CD14-positive monocyte (primary cell): ENCODE data around the gene PRDX3. TPM values are rescaled to one million over a fixed set of nuclear protein-coding genes. Genes with fewer than 3 reads are reported as not detected.

Experiments
- DNase-seq, 3 donors: peaks; one replicate each; pipeline ENCODE4 v3.0.0-alpha.2; 2011 to 2022
- H2AFZ ChIP-seq: 2 replicates; pipeline ENCODE4 v1.6.0; 2012; ENCODE audit warnings: mild to moderate bottlenecking, low read depth, low read length, inconsistent platforms; ENCODE audit not compliant: insufficient read depth, poor library complexity, severe bottlenecking
- H3K27ac ChIP-seq, 2 donors: 1 replicate in 1 of 2; 2 replicates in 1 of 2; pipeline ENCODE4 v1.5.1; 2012 to 2013; ENCODE audit warnings: low read length in 2 of 2, control low read depth in 1 of 2, inconsistent platforms in 1 of 2, low read depth in 1 of 2, mild to moderate bottlenecking in 1 of 2
- H3K27me3 ChIP-seq, 2 donors: one replicate each; pipeline versions ENCODE4 v1.6.0 to v1.6.1; 2011 to 2013; ENCODE audit warnings: low read length in 2 of 2; ENCODE audit not compliant: control insufficient read depth in 2 of 2, insufficient read depth in 2 of 2
- H3K36me3 ChIP-seq, 2 donors: replicated peaks in 1 of 2; 1 replicate in 1 of 2; 2 replicates in 1 of 2; pipeline versions ENCODE4 v1.5.1 to v1.6.1; 2012 to 2013; ENCODE audit warnings: low read length in 2 of 2, control low read depth in 1 of 2, inconsistent platforms in 1 of 2, mild to moderate bottlenecking in 1 of 2; ENCODE audit not compliant: insufficient read depth in 2 of 2, control insufficient read depth in 1 of 2
- H3K4me1 ChIP-seq, 2 donors: 1 replicate in 1 of 2; 2 replicates in 1 of 2; pipeline versions ENCODE4 v1.5.1 to v1.6.1; 2012 to 2013; ENCODE audit warnings: low read length in 2 of 2, control low read depth in 1 of 2, inconsistent platforms in 1 of 2, mild to moderate bottlenecking in 1 of 2, moderate library complexity in 1 of 2; ENCODE audit not compliant: insufficient read depth in 2 of 2, control insufficient read depth in 1 of 2
- H3K4me2 ChIP-seq: replicated peaks from 2 replicates; pipeline ENCODE3; 2012; ENCODE audit warnings: low read length, moderate library complexity, mild to moderate bottlenecking; ENCODE audit not compliant: poor library complexity, severe bottlenecking; ENCODE audit errors: extremely low read depth
- H3K4me3 ChIP-seq, 3 experiments: fragments of 200-600 bp in 1 of 3; sonication (generic) in 1 of 3; replicated peaks in 1 of 3; 1 replicate in 2 of 3; 2 replicates in 1 of 3; pipeline ENCODE4 v1.5.1; 2011 to 2013; ENCODE audit warnings: low read length in 3 of 3, mild to moderate bottlenecking in 3 of 3, control low read depth in 2 of 3, low read depth in 2 of 3, inconsistent platforms in 1 of 3, moderate library complexity in 1 of 3
- H3K79me2 ChIP-seq: 2 replicates; pipeline ENCODE4 v1.6.0; 2012; ENCODE audit warnings: mild to moderate bottlenecking, control low read depth, inconsistent platforms, low read length, moderate library complexity; ENCODE audit not compliant: insufficient read depth
- H3K9ac ChIP-seq: 2 replicates; pipeline ENCODE4 v1.6.0; 2017; ENCODE audit warnings: low read length, mild to moderate bottlenecking; ENCODE audit not compliant: insufficient read depth, poor library complexity, severe bottlenecking
- H3K9me3 ChIP-seq, 2 donors: replicated peaks in 1 of 2; 1 replicate in 1 of 2; 2 replicates in 1 of 2; pipeline versions ENCODE4 v1.5.1 to v1.6.1; 2012 to 2013; ENCODE audit warnings: low read length in 2 of 2, control low read depth in 1 of 2; ENCODE audit not compliant: control insufficient read depth in 1 of 2, insufficient read depth in 1 of 2
- H4K20me1 ChIP-seq: 2 replicates; pipeline ENCODE4 v1.6.0; 2012; ENCODE audit warnings: mild to moderate bottlenecking, low read length, control low read depth, moderate library complexity; ENCODE audit not compliant: insufficient read depth
- H3K27ac Mint-ChIP-seq, 7 donors: one replicate each; pipeline ENCODE4 v1.8.0; 2020; ENCODE audit warnings: mild to moderate bottlenecking in 7 of 7, mixed read lengths in 7 of 7, moderate library complexity in 6 of 7, inconsistent platforms in 2 of 7
- H3K27me3 Mint-ChIP-seq, 3 donors: one replicate each; pipeline ENCODE4 v1.8.0; 2021 to 2022; ENCODE audit warnings: low read depth in 3 of 3, mild to moderate bottlenecking in 3 of 3, mixed read lengths in 3 of 3, moderate library complexity in 3 of 3, inconsistent platforms in 1 of 3
- H3K36me3 Mint-ChIP-seq, 2 donors: one replicate each; pipeline ENCODE4 v1.8.0; 2020; ENCODE audit warnings: mixed read lengths in 2 of 2, inconsistent platforms in 1 of 2, mild to moderate bottlenecking in 1 of 2
- H3K4me1 Mint-ChIP-seq: one replicate; pipeline ENCODE4 v1.8.0; 2020; ENCODE audit warnings: mild to moderate bottlenecking, mixed read lengths
- H3K4me3 Mint-ChIP-seq, 2 donors: one replicate each; pipeline ENCODE4 v1.8.0; 2020; ENCODE audit warnings: mild to moderate bottlenecking in 2 of 2, mixed read lengths in 2 of 2, moderate library complexity in 1 of 2
- H3K9me3 Mint-ChIP-seq, 7 donors: one replicate each; pipeline ENCODE4 v1.8.0; 2020 to 2022; ENCODE audit warnings: mixed read lengths in 7 of 7, mild to moderate bottlenecking in 6 of 7, moderate library complexity in 6 of 7, inconsistent platforms in 2 of 7
- CTCF ChIP-seq: fragments of 200-600 bp; IDR thresholded peaks from one replicate; pipeline ENCODE4 v1.8.0; 2022; ENCODE audit warnings: antibody characterized with exemption, mild to moderate bottlenecking
- WGBS: methylation state at CpG from one replicate; pipeline ENCODE4 v1.1.5; 2013; ENCODE audit warnings: missing lambda C conversion rate; ENCODE audit not compliant: insufficient coverage; 5-methylcytosine and 5-hydroxymethylcytosine counted together
- intact Hi-C, 2 donors: fragments of 100-400 bp; cut with micrococcal nuclease; formaldehyde crosslinking; loops; one replicate each; pipeline versions ENCODE4 v1.15.0 to v1.15.1; 2023
- polyA plus RNA-seq, 3 donors: library from polyadenylated mRNA; depleted of rRNA in 1 of 3; unstranded in 2 of 3; stranded (reverse) in 1 of 3; fragments of 300-500 nt in 2 of 3; fragments of >200 nt in 1 of 3; fragmentation: Illumina TruSeq in 2 of 3; gene quantifications; 1 replicate in 2 of 3; 2 replicates in 1 of 3; pipeline ENCODE4 v1.2.3, GENCODE V29; 2012 to 2021

Gene PRDX3
- polyA plus RNA-seq, 3 donors, result 81.9 to 459 (median 410) TPM

- Histone ChIP-seq H2AFZ (no peak overlapping the region), H3K4me3 (no peak overlapping the region), H3K27me3 (no peaks in the 10 kb centered on the region), H3K4me1 (peaks cover 11 to 14% of the 10 kb centered on the region in 2 donors), H3K27ac (peak overlapping the region in 1 of 2 donors; percentile 67), H3K4me2 (no peak overlapping the region), H3K36me3 (peaks cover 69 to 97% of the 10 kb centered on the region in 2 donors), H4K20me1 (peaks cover 21% of the 10 kb centered on the region), H3K9ac (no peak overlapping the region), H3K9me3 (no peaks in the 10 kb centered on the region), H3K79me2 (peaks cover 88% of the 10 kb centered on the region)
- Mint-ChIP-seq H3K4me1 (peaks cover 13% of the 10 kb centered on the region), H3K27me3 (peaks cover 0 to 3% (median 0%) of the 10 kb centered on the region in 3 donors), H3K9me3 (peaks cover 0 to 3% (median 0%) of the 10 kb centered on the region in 7 donors), H3K36me3 (peaks cover 50 to 98% of the 10 kb centered on the region in 2 donors), H3K4me3 (no peak overlapping the region), H3K27ac (peak overlapping the region in 4 of 7 donors; percentile 6 to 61 (median 45))
- DNase-seq, result peak in 1 of 3 donors; percentile 21
- no peak for TF ChIP-seq CTCF
- intact Hi-C loops, result no loop called here
- WGBS, result 14% methylated on average over 1 of the region's 4 CpGs
Measured at GRCh38 chr10:119120413-119120867, 58.2 kb downstream of the PRDX3 start.

- Mint-ChIP-seq H3K36me3 (peaks cover 51 to 95% of the 10 kb centered on the region in 2 donors), H3K9me3 (peaks cover 0 to 3% (median 0%) of the 10 kb centered on the region in 7 donors), H3K27me3 (peaks cover 0 to 3% (median 0%) of the 10 kb centered on the region in 3 donors), H3K4me3 (no peak overlapping the region), H3K27ac (peak overlapping the region in 5 of 7 donors; percentile 30 to 74 (median 50)), H3K4me1 (peaks cover 21% of the 10 kb centered on the region)
- peak overlapping the region in 1 of 2 donors; percentile 18 for H3K27ac ChIP-seq
- peaks cover 87% of the 10 kb centered on the region for H3K79me2 ChIP-seq
- peaks cover 22% of the 10 kb centered on the region for H4K20me1 ChIP-seq
- DNase-seq, result no peak
- no peak overlapping the region for H3K9ac ChIP-seq
- no peak overlapping the region for H2AFZ ChIP-seq
- TF ChIP-seq CTCF, result no peak
- H3K4me1 ChIP-seq, result peaks cover 19 to 20% of the 10 kb centered on the region in 2 donors
- no peaks in the 10 kb centered on the region for H3K9me3 ChIP-seq
- H3K4me3 ChIP-seq, result no peak overlapping the region
- no peak overlapping the region for H3K4me2 ChIP-seq
- H3K27me3 ChIP-seq, result no peaks in the 10 kb centered on the region
- intact Hi-C loops, result no loop called here
- no CpG with 5 or more reads among the region's 1 CpG for WGBS
- H3K36me3 ChIP-seq, result peaks cover 67 to 97% of the 10 kb centered on the region in 2 donors
Measured at GRCh38 chr10:119119400-119119799, 59.2 kb downstream of the PRDX3 start.
